Measurements from ENCODE around the gene LGALS3BP. TPM values are rescaled to one million over a fixed set of nuclear protein-coding genes. Genes with fewer than 3 reads are reported as not detected.

LGALS3BP gene
- total RNA-seq, 1 experiment from 2014 or later: 361 TPM

GRCh38 chr17:78921437-78921971, 58.2 kb downstream of the LGALS3BP start:
- TF ChIP-seq POLR2AphosphoS5 (IDR thresholded peaks at IDR 0.05; ENCODE audit: low read depth, low read length) (no peak), SIN3A (IDR thresholded peaks at IDR 0.05; ENCODE audit: borderline replicate concordance, insufficient read depth, low read depth, low read length) (no peak), TCF7L2 (IDR thresholded peaks at IDR 0.05; ENCODE audit: low read depth, low read length) (no peak)
- TF ChIP-seq, protein P1, sequence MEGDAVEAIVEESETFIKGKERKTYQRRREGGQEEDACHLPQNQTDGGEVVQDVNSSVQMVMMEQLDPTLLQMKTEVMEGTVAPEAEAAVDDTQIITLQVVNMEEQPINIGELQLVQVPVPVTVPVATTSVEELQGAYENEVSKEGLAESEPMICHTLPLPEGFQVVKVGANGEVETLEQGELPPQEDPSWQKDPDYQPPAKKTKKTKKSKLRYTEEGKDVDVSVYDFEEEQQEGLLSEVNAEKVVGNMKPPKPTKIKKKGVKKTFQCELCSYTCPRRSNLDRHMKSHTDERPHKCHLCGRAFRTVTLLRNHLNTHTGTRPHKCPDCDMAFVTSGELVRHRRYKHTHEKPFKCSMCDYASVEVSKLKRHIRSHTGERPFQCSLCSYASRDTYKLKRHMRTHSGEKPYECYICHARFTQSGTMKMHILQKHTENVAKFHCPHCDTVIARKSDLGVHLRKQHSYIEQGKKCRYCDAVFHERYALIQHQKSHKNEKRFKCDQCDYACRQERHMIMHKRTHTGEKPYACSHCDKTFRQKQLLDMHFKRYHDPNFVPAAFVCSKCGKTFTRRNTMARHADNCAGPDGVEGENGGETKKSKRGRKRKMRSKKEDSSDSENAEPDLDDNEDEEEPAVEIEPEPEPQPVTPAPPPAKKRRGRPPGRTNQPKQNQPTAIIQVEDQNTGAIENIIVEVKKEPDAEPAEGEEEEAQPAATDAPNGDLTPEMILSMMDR (IDR thresholded peaks at IDR 0.05): no peak
- TF ChIP-seq, protein P2, sequence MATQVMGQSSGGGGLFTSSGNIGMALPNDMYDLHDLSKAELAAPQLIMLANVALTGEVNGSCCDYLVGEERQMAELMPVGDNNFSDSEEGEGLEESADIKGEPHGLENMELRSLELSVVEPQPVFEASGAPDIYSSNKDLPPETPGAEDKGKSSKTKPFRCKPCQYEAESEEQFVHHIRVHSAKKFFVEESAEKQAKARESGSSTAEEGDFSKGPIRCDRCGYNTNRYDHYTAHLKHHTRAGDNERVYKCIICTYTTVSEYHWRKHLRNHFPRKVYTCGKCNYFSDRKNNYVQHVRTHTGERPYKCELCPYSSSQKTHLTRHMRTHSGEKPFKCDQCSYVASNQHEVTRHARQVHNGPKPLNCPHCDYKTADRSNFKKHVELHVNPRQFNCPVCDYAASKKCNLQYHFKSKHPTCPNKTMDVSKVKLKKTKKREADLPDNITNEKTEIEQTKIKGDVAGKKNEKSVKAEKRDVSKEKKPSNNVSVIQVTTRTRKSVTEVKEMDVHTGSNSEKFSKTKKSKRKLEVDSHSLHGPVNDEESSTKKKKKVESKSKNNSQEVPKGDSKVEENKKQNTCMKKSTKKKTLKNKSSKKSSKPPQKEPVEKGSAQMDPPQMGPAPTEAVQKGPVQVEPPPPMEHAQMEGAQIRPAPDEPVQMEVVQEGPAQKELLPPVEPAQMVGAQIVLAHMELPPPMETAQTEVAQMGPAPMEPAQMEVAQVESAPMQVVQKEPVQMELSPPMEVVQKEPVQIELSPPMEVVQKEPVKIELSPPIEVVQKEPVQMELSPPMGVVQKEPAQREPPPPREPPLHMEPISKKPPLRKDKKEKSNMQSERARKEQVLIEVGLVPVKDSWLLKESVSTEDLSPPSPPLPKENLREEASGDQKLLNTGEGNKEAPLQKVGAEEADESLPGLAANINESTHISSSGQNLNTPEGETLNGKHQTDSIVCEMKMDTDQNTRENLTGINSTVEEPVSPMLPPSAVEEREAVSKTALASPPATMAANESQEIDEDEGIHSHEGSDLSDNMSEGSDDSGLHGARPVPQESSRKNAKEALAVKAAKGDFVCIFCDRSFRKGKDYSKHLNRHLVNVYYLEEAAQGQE (IDR thresholded peaks at IDR 0.05; ENCODE audit: insufficient read depth in 1 of 2, low read depth in 2 of 2, low read length in 1 of 2): no peak
- ChIA-PET CTCF (no interaction called here), POLR2A (interaction anchor here (0.5 to 0.6 kb wide), 3 partner anchors 17 to 72 kb away, joined by 3 to 4 read pairs (median 4); no protein-coding TSS in a partner anchor)
- DNase-seq (ENCODE audit: low read depth, low spot score): no peak
- Histone ChIP-seq H3K4me1 (ENCODE audit: control insufficient read depth, insufficient read depth, low read length) (peaks cover 25% of the 10 kb centered on the region), H3K4me3 (ENCODE audit: low read depth in 2 of 2, low read length in 2 of 2) (no peak overlapping the region), H3K27me3 (ENCODE audit: control insufficient read depth, insufficient read depth, low read length) (no peaks in the 10 kb centered on the region), H3K27ac (ENCODE audit: low read length) (no peak overlapping the region), H3K9me3 (ENCODE audit: control insufficient read depth, insufficient read depth, low read depth, low read length) (no peaks in the 10 kb centered on the region), H3K36me3 (ENCODE audit: control insufficient read depth, insufficient read depth, low read length) (no peaks in the 10 kb centered on the region)
- intact Hi-C loops (cut with micrococcal nuclease; ENCODE audit: unreplicated experiment) (no loop called here), in situ Hi-C loops (cut with HindIII; ENCODE audit: low pct_unique_long_range_greater_than_20kb, low sequenced_read_pairs) (no loop called here)
- no TSS peak for BruUV-seq (replicated peaks)
- ATAC-seq: no peak

Other genes with a start within 250 kb of the LGALS3BP start
- 46.7 TPM for gene CYTH1, start 197.7 kb downstream of the LGALS3BP start, total RNA-seq (2021; ENCODE audit: unreplicated experiment)
- 113 TPM for gene USP36, start 139.1 kb downstream of the LGALS3BP start, total RNA-seq (2021; ENCODE audit: unreplicated experiment)
- 0.87 TPM for gene CEP295NL, start 76.7 kb downstream of the LGALS3BP start, total RNA-seq (2021; ENCODE audit: unreplicated experiment)
- 62.4 TPM for gene TIMP2, start 54.5 kb downstream of the LGALS3BP start, total RNA-seq (2021; ENCODE audit: unreplicated experiment)
- gene CANT1, start 29.8 kb upstream of the LGALS3BP start, total RNA-seq (2021; ENCODE audit: unreplicated experiment): 160 TPM
- gene C1QTNF1, start 44.2 kb upstream of the LGALS3BP start, total RNA-seq (2021; ENCODE audit: unreplicated experiment): 1.5 TPM
- gene ENGASE, start 94.9 kb upstream of the LGALS3BP start, total RNA-seq (2021; ENCODE audit: unreplicated experiment): 32.3 TPM

All from Panc1 (cell line).